ENCODE data around the gene DLX5.
"Not testable (repeated sequence)": the region's sequence is repeated elsewhere in the genome, so short reads cannot be mapped to it uniquely, and the experiment has no call there.

The DLX5 gene

GRCh38 chr7:97024209-97025129 lies at the start of gene DLX5:
TSS of gene DLX5 (minus strand) at chr7:97024831. CDS start at chr7:97024623, 208 bp downstream.
- Histone ChIP-seq H3K27me3 (ENCODE audit: control insufficient read depth, insufficient read depth, low read length) (peaks cover 17% of the 10 kb centered on the region), H3K9me3 (ENCODE audit: control insufficient read depth, low read length) (no peaks in the 10 kb centered on the region), H3K9ac (no peak within 1 kb of the TSS), H3K27ac (no peak within 1 kb of the TSS), H3K4me1 (peaks cover 5% of the 10 kb centered on the region), H2AFZ (peak within 1 kb of the TSS; percentile 55), H3K4me2 (ENCODE audit: low read length) (peak within 1 kb of the TSS; percentile 15), H3K4me3 (ENCODE audit: low read depth, low read length) (no peak within 1 kb of the TSS), H3K36me3 (ENCODE audit: control insufficient read depth, insufficient read depth, low read length) (no peaks in the 10 kb centered on the region), H3K79me2 (no peaks in the 10 kb centered on the region)
- no peak for TF ChIP-seq CTCF (IDR thresholded peaks at IDR 0.05)

GRCh38 chr7:97072025-97072424 lies 47.4 kb upstream of the DLX5 start:
- H3K4me2 ChIP-seq (ENCODE audit: low read length); H2AFZ ChIP-seq; H3K9me3 ChIP-seq (ENCODE audit: control insufficient read depth, low read length); H3K4me1 ChIP-seq; H3K27ac ChIP-seq; H3K9ac ChIP-seq; H3K79me2 ChIP-seq; H3K27me3 ChIP-seq (ENCODE audit: control insufficient read depth, insufficient read depth, low read length); H3K4me3 ChIP-seq (ENCODE audit: low read depth, low read length); H3K36me3 ChIP-seq (ENCODE audit: control insufficient read depth, insufficient read depth, low read length): not testable (repeated sequence)

- Histone ChIP-seq H3K4me3 (ENCODE audit: low read depth, low read length) (no peak overlapping the region), H3K4me2 (ENCODE audit: low read length) (no peak overlapping the region), H3K4me1 (no peaks in the 10 kb centered on the region), H2AFZ (no peak overlapping the region), H3K9ac (no peak overlapping the region), H3K27me3 (ENCODE audit: control insufficient read depth, insufficient read depth, low read length) (no peaks in the 10 kb centered on the region), H3K79me2 (no peaks in the 10 kb centered on the region), H3K36me3 (ENCODE audit: control insufficient read depth, insufficient read depth, low read length) (no peaks in the 10 kb centered on the region), H3K27ac (no peak overlapping the region), H3K9me3 (ENCODE audit: control insufficient read depth, low read length) (no peaks in the 10 kb centered on the region)
- TF ChIP-seq CTCF (IDR thresholded peaks at IDR 0.05) = peak; percentile 64
Observed at GRCh38 chr7:97064972-97065587, 40.4 kb upstream of the DLX5 start.

GRCh38 chr7:97064020-97064419 lies 39.4 kb upstream of the DLX5 start:
- H3K27me3 ChIP-seq (ENCODE audit: control insufficient read depth, insufficient read depth, low read length) = no peaks in the 10 kb centered on the region
- H3K4me3 ChIP-seq (ENCODE audit: low read depth, low read length) = no peak overlapping the region
- TF ChIP-seq CTCF (IDR thresholded peaks at IDR 0.05) = no peak
- no peaks in the 10 kb centered on the region for H3K4me1 ChIP-seq
- H3K9me3 ChIP-seq (ENCODE audit: control insufficient read depth, low read length) = no peaks in the 10 kb centered on the region
- H3K36me3 ChIP-seq (ENCODE audit: control insufficient read depth, insufficient read depth, low read length) = no peaks in the 10 kb centered on the region
- H2AFZ ChIP-seq = no peak overlapping the region
- H3K4me2 ChIP-seq (ENCODE audit: low read length) = no peak overlapping the region
- no peak overlapping the region for H3K27ac ChIP-seq
- no peaks in the 10 kb centered on the region for H3K79me2 ChIP-seq
- H3K9ac ChIP-seq = no peak overlapping the region

- Histone ChIP-seq H3K4me1 (no peaks in the 10 kb centered on the region), H3K9me3 (ENCODE audit: control insufficient read depth, low read length) (no peaks in the 10 kb centered on the region), H3K27ac (no peak overlapping the region), H2AFZ (no peak overlapping the region), H3K79me2 (no peaks in the 10 kb centered on the region), H3K4me3 (ENCODE audit: low read depth, low read length) (no peak overlapping the region), H3K9ac (no peak overlapping the region), H3K4me2 (ENCODE audit: low read length) (no peak overlapping the region), H3K27me3 (ENCODE audit: control insufficient read depth, insufficient read depth, low read length) (no peaks in the 10 kb centered on the region), H3K36me3 (ENCODE audit: control insufficient read depth, insufficient read depth, low read length) (no peaks in the 10 kb centered on the region)
- TF ChIP-seq CTCF (IDR thresholded peaks at IDR 0.05) = no peak
Observed at GRCh38 chr7:97043281-97043680, 18.6 kb upstream of the DLX5 start.
